GM12878 (cell line): ENCODE measurements around the gene FCN2. TPM values are rescaled to one million over a fixed set of nuclear protein-coding genes. Genes with fewer than 3 reads are reported as not detected.

ENCODE experiments used
- ATAC-seq: fragments of 200-7000 bp; cut with Tn5 transposase; 3 replicates; pipeline ENCODE4 v1.9.1; 2020; ENCODE audit warnings: mild to moderate bottlenecking, moderate library complexity
- BruUV-seq: library from RNA; stranded (reverse); fragments of 400-500 nt; replicated peaks from 2 replicates; lab custom pipeline; 2021; lab: Mats Ljungman, UMichigan
- CTCF ChIA-PET: fragments of 300-600 bp; sonication (Branson Sonifier 250); formaldehyde crosslinking; extraction: SDS; loops from one replicate; lab custom pipeline; 2021; ENCODE audit warnings: inconsistent platforms; lab: Yijun Ruan, JAX
- POLR2A ChIA-PET: fragments of 350-600 bp; formaldehyde crosslinking; extraction: SDS; loops from one replicate; lab custom pipeline; 2021; ENCODE audit warnings: inconsistent platforms; lab: Charles Lee
- RAD21 ChIA-PET: fragments of 300-600 bp; sonication (Branson Sonifier 250); formaldehyde crosslinking; loops from one replicate; lab custom pipeline; 2023; ENCODE audit warnings: antibody characterized with exemption; ENCODE audit not compliant: unreplicated experiment; lab: Charles Lee
- SMC1A ChIA-PET: fragments of 300-600 bp; sonication (Branson Sonifier 250); formaldehyde crosslinking; loops from one replicate; lab custom pipeline; 2023; ENCODE audit not compliant: unreplicated experiment, uncharacterized antibody; lab: Charles Lee
- DNase-seq: peaks from one replicate; pipeline ENCODE4 v3.0.0-alpha.2; 2011; ENCODE audit warnings: low read depth, low spot score
- FAIRE-seq: peaks from 3 replicates; lab custom pipeline; 2011; peaks lifted over from hg19 to GRCh38; lab: Jason Lieb, UNC
- H2AFZ ChIP-seq: 2 replicates; pipeline ENCODE4 v1.6.0; 2011; ENCODE audit warnings: low read depth, low read length, control low read depth; ENCODE audit not compliant: control insufficient read depth
- H3K27ac ChIP-seq: 2 replicates; pipeline ENCODE4 v1.5.1; 2011; ENCODE audit warnings: control low read depth; ENCODE audit not compliant: control insufficient read depth, insufficient read depth
- H3K27me3 ChIP-seq, 2 experiments: replicated peaks in 1 of 2; 2 replicates each; pipeline versions ENCODE4 v1.6.0 to v1.6.1; 2011; ENCODE audit warnings: low read length in 1 of 2; ENCODE audit not compliant: control insufficient read depth in 2 of 2, insufficient read depth in 2 of 2
- H3K36me3 ChIP-seq, 2 experiments: 2 replicates each; pipeline ENCODE4 v1.5.1; 2011; ENCODE audit warnings: low read length in 1 of 2; ENCODE audit not compliant: control insufficient read depth in 2 of 2, insufficient read depth in 2 of 2
- H3K4me1 ChIP-seq: 2 replicates; pipeline ENCODE4 v1.6.1; 2011; ENCODE audit warnings: mild to moderate bottlenecking, low read length, moderate library complexity, mixed read lengths; ENCODE audit not compliant: control insufficient read depth, insufficient read depth
- H3K4me2 ChIP-seq: 2 replicates; pipeline ENCODE4 v1.6.0; 2011; ENCODE audit warnings: control low read depth; ENCODE audit not compliant: control insufficient read depth, insufficient read depth
- H3K4me3 ChIP-seq: fragments of 200-600 bp; sonication (generic); 2 replicates; pipeline ENCODE4 v1.5.1; 2016
- H3K79me2 ChIP-seq: 2 replicates; pipeline ENCODE4 v1.6.0; 2011; ENCODE audit warnings: low read length; ENCODE audit not compliant: control insufficient read depth, insufficient read depth
- H3K9ac ChIP-seq: 2 replicates; pipeline ENCODE4 v1.8.0; 2011; ENCODE audit warnings: low read length, control low read depth, mixed read lengths; ENCODE audit not compliant: control insufficient read depth, insufficient read depth
- H3K9me3 ChIP-seq: replicated peaks from 3 replicates; pipeline ENCODE4 v1.5.1; 2011; ENCODE audit warnings: mild to moderate bottlenecking, low read length; ENCODE audit not compliant: control insufficient read depth, insufficient read depth
- H4K20me1 ChIP-seq: 2 replicates; pipeline ENCODE4 v1.6.0; 2011; ENCODE audit not compliant: control insufficient read depth, insufficient read depth
- CEBPB ChIP-seq, 2 experiments: fragments of 150-350 bp in 1 of 2; IDR thresholded peaks; 2 replicates each; pipeline ENCODE4 v1.6.1; 2012 to 2014; ENCODE audit warnings: low read depth in 2 of 2, low read length in 2 of 2, borderline replicate concordance in 1 of 2, inconsistent platforms in 1 of 2
- HDAC2 ChIP-seq: fragments of 200-600 bp; sonication (generic); IDR thresholded peaks from 2 replicates; pipeline ENCODE4 v1.6.1; 2017
- SMARCA5 ChIP-seq: fragments of 450-650 bp; IDR thresholded peaks from 2 replicates; pipeline ENCODE4 v1.6.1; 2017; ENCODE audit warnings: mild to moderate bottlenecking
- SMC3 ChIP-seq: IDR thresholded peaks from 2 replicates; pipeline ENCODE4 v1.6.1; 2011; ENCODE audit warnings: low read length, improper control_type of control experiment, borderline replicate concordance
- TAF1 ChIP-seq: IDR thresholded peaks from 2 replicates; pipeline ENCODE4 v1.6.1; 2011; ENCODE audit warnings: mild to moderate bottlenecking, low read depth, low read length, borderline replicate concordance
- WGBS: methylation state at CpG from one replicate; pipeline ENCODE4 v1.1.6; 2016; ENCODE audit warnings: low lambda C conversion rate; ENCODE audit not compliant: insufficient replicate concordance, insufficient coverage; ENCODE audit errors: missing lambda C conversion rate; 5-methylcytosine and 5-hydroxymethylcytosine counted together
- in situ Hi-C: fragments of 300-500 bp; cut with MboI; formaldehyde crosslinking; loops from 9 replicates; pipeline ENCODE4 v1.14.3; 2018; ENCODE audit warnings: mixed read lengths
- intact Hi-C: fragments of 100-400 bp; cut with micrococcal nuclease; formaldehyde crosslinking; loops from one replicate; pipeline ENCODE4 v1.14.2; 2022; ENCODE audit not compliant: unreplicated experiment
- polyA plus RNA-seq, 11 experiments: library from polyadenylated mRNA; depleted of rRNA in 4 of 11; unstranded in 6 of 11; stranded (reverse) in 5 of 11; fragments of >200 nt; fragmentation: Nextera tagmentation in 4 of 11; fragmentation: Illumina TruSeq in 1 of 11; extraction: Ambion mirVana in 4 of 11; extraction: Trizol in 1 of 11; gene quantifications; 1 replicate in 1 of 11; 2 replicates in 10 of 11; pipeline versions ENCODE4 v1.2.1 to v1.2.3, GENCODE V29; 2011 to 2016; ENCODE audit warnings: inconsistent platforms in 2 of 11, missing spikeins in 2 of 11, low read depth in 1 of 11
- total RNA-seq, 4 experiments: library from RNA; depleted of rRNA in 3 of 4; stranded (reverse); fragments of >200 nt in 3 of 4; fragmentation: Illumina TruSeq in 1 of 4; extraction: Trizol in 1 of 4; gene quantifications; 2 replicates each; pipeline versions ENCODE4 v1.2.1 to v1.2.3, GENCODE V29; 2013 to 2021
- TF ChIP-seq, protein P1 (sequence below): fragments of 450-650 bp; IDR thresholded peaks from 2 replicates; pipeline ENCODE4 v1.6.1; 2018; ENCODE audit warnings: mild to moderate bottlenecking, low read depth, moderate library complexity; ENCODE audit not compliant: partially characterized antibody

FCN2 gene
- total and polyA plus RNA-seq, 10 of the 15 experiments (the other 5 are each of a cell fraction or from before 2014, with no cell fraction given): not detected

DNA sequence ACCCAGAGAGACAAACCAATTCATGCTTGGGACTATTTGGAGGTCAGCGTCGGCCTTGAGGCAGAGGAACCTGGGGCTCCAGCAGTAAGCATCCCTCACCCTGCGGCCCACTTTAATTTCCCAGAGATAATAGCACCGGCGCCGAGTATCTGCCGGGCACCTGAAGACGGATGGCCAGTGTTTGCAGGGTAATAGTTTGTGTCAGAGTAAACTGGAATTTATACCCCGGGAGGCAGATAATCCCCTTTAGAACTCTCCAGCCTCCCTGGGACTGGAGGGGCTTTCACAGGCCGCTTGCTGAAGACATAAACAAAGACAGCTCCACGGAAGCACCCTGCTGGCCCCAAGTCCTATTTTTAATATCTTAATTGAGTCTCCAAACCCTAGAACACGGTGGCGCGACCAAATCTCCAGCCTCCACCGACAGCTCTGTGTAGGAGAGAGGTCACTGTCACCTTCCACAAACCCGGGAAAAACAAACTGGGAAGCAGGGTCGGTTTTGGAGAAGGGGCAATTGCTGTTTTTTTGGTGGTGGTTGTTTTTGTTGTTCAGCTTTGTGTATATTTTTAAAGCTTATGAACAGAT lies 54.5 kb downstream of the FCN2 start:
- no peak overlapping the region for H3K9ac ChIP-seq
- ATAC-seq (no peak), DNase-seq (no peak), FAIRE-seq (no peak)
- ChIA-PET CTCF (no interaction called here), RAD21 (interaction anchor here (1.2 kb wide), 1 partner anchor 10 kb away, joined by 3 read pairs; no protein-coding TSS in a partner anchor), POLR2A (interaction anchor here (0.6 kb wide), 1 partner anchor 1812 kb away, joined by 3 read pairs; no protein-coding TSS in a partner anchor), SMC1A (interaction anchor here (2.8 kb wide), 1 partner anchor 76 kb away, joined by 11 read pairs; no protein-coding TSS in a partner anchor)
- no peaks in the 10 kb centered on the region for H3K9me3 ChIP-seq
- BruUV-seq: no TSS peak
- H2AFZ ChIP-seq: no peak overlapping the region
- H3K36me3 ChIP-seq: no peaks in the 10 kb centered on the region
- peaks cover 18% of the 10 kb centered on the region for H3K79me2 ChIP-seq
- no peak for TF ChIP-seq HDAC2
- no peak for TF ChIP-seq CEBPB (IDR thresholded peaks at IDR 0.05; ENCODE audit: borderline replicate concordance in 1 of 2, low read depth in 2 of 2, low read length in 2 of 2)
- TF ChIP-seq SMC3: no peak
- no peak for TF ChIP-seq SMARCA5
- TF ChIP-seq, protein P1, sequence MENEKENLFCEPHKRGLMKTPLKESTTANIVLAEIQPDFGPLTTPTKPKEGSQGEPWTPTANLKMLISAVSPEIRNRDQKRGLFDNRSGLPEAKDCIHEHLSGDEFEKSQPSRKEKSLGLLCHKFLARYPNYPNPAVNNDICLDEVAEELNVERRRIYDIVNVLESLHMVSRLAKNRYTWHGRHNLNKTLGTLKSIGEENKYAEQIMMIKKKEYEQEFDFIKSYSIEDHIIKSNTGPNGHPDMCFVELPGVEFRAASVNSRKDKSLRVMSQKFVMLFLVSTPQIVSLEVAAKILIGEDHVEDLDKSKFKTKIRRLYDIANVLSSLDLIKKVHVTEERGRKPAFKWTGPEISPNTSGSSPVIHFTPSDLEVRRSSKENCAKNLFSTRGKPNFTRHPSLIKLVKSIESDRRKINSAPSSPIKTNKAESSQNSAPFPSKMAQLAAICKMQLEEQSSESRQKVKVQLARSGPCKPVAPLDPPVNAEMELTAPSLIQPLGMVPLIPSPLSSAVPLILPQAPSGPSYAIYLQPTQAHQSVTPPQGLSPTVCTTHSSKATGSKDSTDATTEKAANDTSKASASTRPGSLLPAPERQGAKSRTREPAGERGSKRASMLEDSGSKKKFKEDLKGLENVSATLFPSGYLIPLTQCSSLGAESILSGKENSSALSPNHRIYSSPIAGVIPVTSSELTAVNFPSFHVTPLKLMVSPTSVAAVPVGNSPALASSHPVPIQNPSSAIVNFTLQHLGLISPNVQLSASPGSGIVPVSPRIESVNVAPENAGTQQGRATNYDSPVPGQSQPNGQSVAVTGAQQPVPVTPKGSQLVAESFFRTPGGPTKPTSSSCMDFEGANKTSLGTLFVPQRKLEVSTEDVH: no peak
- TF ChIP-seq TAF1: no peak
- peak overlapping the region; percentile 99; the same call in 1 of the 2 replicates for H3K4me2 ChIP-seq
- intact Hi-C loops: no loop called here
- H3K27ac ChIP-seq: no peak overlapping the region; the same call in 1 of the 2 replicates
- H4K20me1 ChIP-seq: no peaks in the 10 kb centered on the region
- 26% methylated on average over 17 of the region's 17 CpGs for WGBS
- no peaks in the 10 kb centered on the region for H3K27me3 ChIP-seq
- peaks cover 67% of the 10 kb centered on the region for H3K4me1 ChIP-seq
- no peak overlapping the region for H3K4me3 ChIP-seq
- in situ Hi-C loops: no loop called here
